NB4 (cell line): ENCODE results near the gene NFYC.

Source experiments
- DNase-seq: peaks from one replicate; pipeline ENCODE4 v3.0.0; 2010; ENCODE audit warnings: low read depth
- H3K4me3 ChIP-seq: one replicate; pipeline ENCODE4 v1.5.1; 2011; ENCODE audit warnings: mild to moderate bottlenecking, low read depth, low read length, moderate library complexity
- CTCF ChIP-seq: IDR thresholded peaks from one replicate; pipeline ENCODE4 v1.5.1; 2012; ENCODE audit warnings: low read depth, low read length
- MAX ChIP-seq: IDR thresholded peaks from 2 replicates; pipeline ENCODE4 v1.6.1; 2011; ENCODE audit warnings: low read depth, low read length
- MYC ChIP-seq: IDR thresholded peaks from 2 replicates; pipeline ENCODE4 v1.6.1; 2011; ENCODE audit warnings: low read depth, low read length
- POLR2A ChIP-seq: IDR thresholded peaks from 2 replicates; pipeline ENCODE4 v1.6.1; 2011; ENCODE audit warnings: mild to moderate bottlenecking; ENCODE audit not compliant: insufficient read length; ENCODE audit errors: extremely low read depth

NFYC gene

GRCh38 chr1:40770296-40771070 lies 79.0 kb downstream of the NFYC start:
- no peak for TF ChIP-seq CTCF
- TF ChIP-seq MAX = no peak
- TF ChIP-seq MYC = no peak
- TF ChIP-seq POLR2A = no peak
- DNase-seq = no peak
- no peak overlapping the region for H3K4me3 ChIP-seq

DNA sequence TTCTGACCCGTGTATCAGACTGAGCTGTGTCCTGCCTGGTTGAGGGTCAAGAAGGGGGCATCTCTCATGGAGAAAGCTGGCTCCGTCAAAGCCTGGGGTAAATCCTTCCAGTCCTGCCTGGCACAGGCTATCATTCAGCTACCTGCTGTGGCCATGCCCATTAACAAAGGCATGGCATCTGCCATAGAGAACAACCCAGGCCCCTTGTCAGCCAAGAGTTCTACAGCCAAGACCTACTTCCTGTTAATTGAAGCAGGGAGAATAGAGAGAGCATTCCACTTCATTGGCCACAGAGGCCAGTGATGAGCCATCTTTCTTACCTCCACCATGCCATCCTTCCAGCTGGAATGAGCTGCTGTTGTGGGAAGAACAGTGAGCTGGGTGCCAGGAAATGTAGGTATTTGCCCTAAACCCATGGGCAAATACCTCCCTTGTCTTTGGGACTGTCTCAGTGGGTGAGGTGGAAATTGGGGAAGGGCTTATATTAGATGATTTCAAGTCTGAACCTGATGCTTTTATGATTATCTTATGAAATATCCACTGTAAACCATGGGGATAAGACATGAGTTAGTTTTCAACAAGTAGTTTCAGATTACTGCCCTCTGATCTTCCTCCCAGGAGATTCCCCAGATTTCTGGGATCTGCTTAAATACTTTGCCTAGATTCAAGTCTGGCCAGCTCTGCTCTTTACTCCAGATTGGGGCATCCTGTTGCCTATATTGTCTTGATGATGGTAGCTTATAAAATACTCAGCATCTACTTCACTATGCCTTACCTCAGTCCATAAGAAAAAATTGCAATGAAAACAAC lies 80.8 kb downstream of the NFYC start:
- no peak overlapping the region for H3K4me3 ChIP-seq
- TF ChIP-seq POLR2A (no peak), CTCF (no peak), MYC (no peak), MAX (no peak)
- DNase-seq = no peak

GRCh38 chr1:40773748-40774265 lies 82.3 kb downstream of the NFYC start:
- H3K4me3 ChIP-seq = no peak overlapping the region
- DNase-seq = no peak
- TF ChIP-seq MYC (no peak), CTCF (no peak), POLR2A (no peak), MAX (no peak)

GRCh38 chr1:40774266-40774998 lies 82.9 kb downstream of the NFYC start:
- TF ChIP-seq CTCF (peak; percentile 90), MAX (no peak), POLR2A (no peak), MYC (no peak)
- no peak overlapping the region for H3K4me3 ChIP-seq
- peak; percentile 54 for DNase-seq

DNA sequence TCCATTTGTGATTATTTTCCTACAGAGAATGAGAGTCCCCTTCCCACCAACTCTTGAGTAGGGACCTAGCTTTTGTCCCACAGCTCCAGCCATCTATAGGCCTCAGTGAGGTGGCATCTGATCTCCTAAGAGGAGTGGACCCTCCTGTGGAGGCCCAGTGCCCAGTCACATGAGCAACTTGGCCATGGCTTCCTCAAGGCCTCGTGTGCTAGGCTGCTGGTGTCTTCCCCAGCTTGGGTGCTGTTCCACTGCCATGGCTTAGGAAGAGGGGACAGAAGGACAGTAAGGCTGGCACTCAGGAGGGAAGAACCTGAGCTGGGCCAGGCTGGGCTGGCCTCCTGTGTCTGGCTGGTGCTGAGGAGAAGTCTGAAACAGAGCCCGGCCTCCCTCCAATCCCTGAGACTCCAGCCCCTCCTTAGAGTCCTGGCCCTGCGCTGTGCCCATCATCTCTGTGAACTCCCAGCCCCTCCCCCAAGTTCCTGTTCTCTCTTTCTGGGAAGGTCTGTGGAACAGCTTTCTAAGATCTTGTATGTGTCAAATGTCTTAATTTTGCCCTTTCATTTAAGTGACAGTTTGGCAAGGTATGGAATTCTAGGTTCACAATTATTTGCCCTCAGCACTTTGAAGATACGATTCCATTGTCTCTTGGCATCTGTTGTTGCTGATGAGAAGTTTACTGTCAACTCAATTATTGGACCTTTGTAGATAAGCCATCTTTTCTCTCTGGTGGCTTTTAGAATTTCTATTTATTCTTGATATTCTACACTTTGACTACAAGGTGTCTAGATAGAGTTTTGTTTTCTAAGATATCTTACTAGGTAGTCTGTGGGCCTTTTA lies 85.0 kb downstream of the NFYC start:
- no peak for DNase-seq
- TF ChIP-seq MAX (no peak), POLR2A (no peak), MYC (no peak), CTCF (no peak)
- H3K4me3 ChIP-seq = no peak overlapping the region
